ENCODE measurements around the gene SELENBP1.

Gene SELENBP1

GRCh38 chr1:151405187-151405951 lies 32.9 kb upstream of the SELENBP1 start:
- peaks cover 39 to 61% of the 10 kb centered on the region in 2 experiments for H3K36me3 ChIP-seq (ENCODE audit: control insufficient read depth in 1 of 2, insufficient read depth in 2 of 2, low read length in 2 of 2)
- H2AK5ac ChIP-seq (ENCODE audit: low read length), result no peak overlapping the region
- no peak overlapping the region for H3K14ac ChIP-seq (ENCODE audit: low read length)
- no peak for DNase-seq
- H3K4me2 ChIP-seq (ENCODE audit: low read length), result no peak overlapping the region
- no peaks in the 10 kb centered on the region for H3K9me3 ChIP-seq (ENCODE audit: insufficient read depth, low read depth, low read length)
- H3K4ac ChIP-seq (ENCODE audit: low read depth, low read length), result no peak overlapping the region
- no CpG with 5 or more reads among the region's 13 CpGs for WGBS (ENCODE audit: extremely low coverage, insufficient coverage, insufficient read length)
- H3K9ac ChIP-seq (ENCODE audit: low read length), result no peak overlapping the region
- no peak overlapping the region for H4K91ac ChIP-seq (ENCODE audit: low read depth, low read length)
- no peak overlapping the region for H4K12ac ChIP-seq (ENCODE audit: low read depth, low read length)
- H2AFZ ChIP-seq (ENCODE audit: insufficient read depth, low read length, poor library complexity), result no peak overlapping the region
- no peak overlapping the region for H3K27ac ChIP-seq (ENCODE audit: low read depth, low read length)
- no peak overlapping the region for H2BK120ac ChIP-seq (ENCODE audit: insufficient read depth, low read length, poor library complexity)
- no peaks in the 10 kb centered on the region for H3K27me3 ChIP-seq (ENCODE audit: insufficient read depth, low read length)
- H2BK12ac ChIP-seq (ENCODE audit: low read length), result no peak overlapping the region
- H3K4me1 ChIP-seq (ENCODE audit: control insufficient read depth in 1 of 2, insufficient read depth in 2 of 2, low read length in 2 of 2), result peaks cover 3 to 8% of the 10 kb centered on the region in 2 experiments
- H3K23ac ChIP-seq (ENCODE audit: low read length), result no peak overlapping the region
- no peaks in the 10 kb centered on the region for H3K79me2 ChIP-seq (ENCODE audit: control insufficient read depth, insufficient read depth, low read length, poor library complexity)
- no peak overlapping the region for H3K18ac ChIP-seq (ENCODE audit: low read length)
- H3K4me3 ChIP-seq (ENCODE audit: low read depth, low read length), result no peak overlapping the region
- H2BK5ac ChIP-seq (ENCODE audit: low read depth, low read length, poor library complexity), result no peak overlapping the region
- no peaks in the 10 kb centered on the region for H3K79me1 ChIP-seq (ENCODE audit: low read length)
- H4K8ac ChIP-seq (ENCODE audit: low read depth, low read length), result no peak overlapping the region

- peaks cover 34 to 56% of the 10 kb centered on the region in 2 experiments for H3K36me3 ChIP-seq (ENCODE audit: control insufficient read depth in 1 of 2, insufficient read depth in 2 of 2, low read length in 2 of 2)
- H2AFZ ChIP-seq (ENCODE audit: insufficient read depth, low read length, poor library complexity), result no peak overlapping the region
- H3K4me3 ChIP-seq (ENCODE audit: low read depth, low read length), result no peak overlapping the region
- H4K8ac ChIP-seq (ENCODE audit: low read depth, low read length), result no peak overlapping the region
- no peaks in the 10 kb centered on the region for H3K27me3 ChIP-seq (ENCODE audit: insufficient read depth, low read length)
- H3K4me2 ChIP-seq (ENCODE audit: low read length), result no peak overlapping the region
- no peak overlapping the region for H3K27ac ChIP-seq (ENCODE audit: low read depth, low read length)
- H2BK12ac ChIP-seq (ENCODE audit: low read length), result no peak overlapping the region
- WGBS (ENCODE audit: extremely low coverage, insufficient coverage, insufficient read length), result no CpG with 5 or more reads among the region's 3 CpGs
- no peak overlapping the region for H3K23ac ChIP-seq (ENCODE audit: low read length)
- H3K14ac ChIP-seq (ENCODE audit: low read length), result no peak overlapping the region
- H3K79me2 ChIP-seq (ENCODE audit: control insufficient read depth, insufficient read depth, low read length, poor library complexity), result peaks cover 7% of the 10 kb centered on the region
- H3K79me1 ChIP-seq (ENCODE audit: low read length), result peaks cover 7% of the 10 kb centered on the region
- no peak overlapping the region for H4K91ac ChIP-seq (ENCODE audit: low read depth, low read length)
- peaks cover 6 to 10% of the 10 kb centered on the region in 2 experiments for H3K4me1 ChIP-seq (ENCODE audit: control insufficient read depth in 1 of 2, insufficient read depth in 2 of 2, low read length in 2 of 2)
- H2AK5ac ChIP-seq (ENCODE audit: low read length), result no peak overlapping the region
- no peak overlapping the region for H2BK5ac ChIP-seq (ENCODE audit: low read depth, low read length, poor library complexity)
- no peaks in the 10 kb centered on the region for H3K9me3 ChIP-seq (ENCODE audit: insufficient read depth, low read depth, low read length)
- no peak overlapping the region for H4K12ac ChIP-seq (ENCODE audit: low read depth, low read length)
- no peak overlapping the region for H2BK120ac ChIP-seq (ENCODE audit: insufficient read depth, low read length, poor library complexity)
- no peak overlapping the region for H3K4ac ChIP-seq (ENCODE audit: low read depth, low read length)
- no peak overlapping the region for H3K18ac ChIP-seq (ENCODE audit: low read length)
- DNase-seq, result no peak
- H3K9ac ChIP-seq (ENCODE audit: low read length), result no peak overlapping the region
These were observed 31.1 kb upstream of the SELENBP1 start for GRCh38 chr1:151403612-151404011.

- Histone ChIP-seq H3K18ac (ENCODE audit: low read length) (no peak overlapping the region), H2AFZ (ENCODE audit: insufficient read depth, low read length, poor library complexity) (no peak overlapping the region), H3K9me3 (ENCODE audit: insufficient read depth, low read depth, low read length) (no peaks in the 10 kb centered on the region), H3K9ac (ENCODE audit: low read length) (no peak overlapping the region), H3K36me3 (ENCODE audit: control insufficient read depth in 1 of 2, insufficient read depth in 2 of 2, low read length in 2 of 2) (peaks cover 28 to 48% of the 10 kb centered on the region in 2 experiments), H3K23ac (ENCODE audit: low read length) (no peak overlapping the region), H3K4ac (ENCODE audit: low read depth, low read length) (no peak overlapping the region), H3K27me3 (ENCODE audit: insufficient read depth, low read length) (no peaks in the 10 kb centered on the region), H4K91ac (ENCODE audit: low read depth, low read length) (no peak overlapping the region), H2BK12ac (ENCODE audit: low read length) (no peak overlapping the region), H3K4me1 (ENCODE audit: control insufficient read depth in 1 of 2, insufficient read depth in 2 of 2, low read length in 2 of 2) (peaks cover 6 to 10% of the 10 kb centered on the region in 2 experiments), H3K4me3 (ENCODE audit: low read depth, low read length) (no peak overlapping the region), H3K79me2 (ENCODE audit: control insufficient read depth, insufficient read depth, low read length, poor library complexity) (peaks cover 7% of the 10 kb centered on the region), H3K14ac (ENCODE audit: low read length) (no peak overlapping the region), H2AK5ac (ENCODE audit: low read length) (no peak overlapping the region), H4K8ac (ENCODE audit: low read depth, low read length) (no peak overlapping the region), H4K12ac (ENCODE audit: low read depth, low read length) (no peak overlapping the region), H3K27ac (ENCODE audit: low read depth, low read length) (no peak overlapping the region), H2BK5ac (ENCODE audit: low read depth, low read length, poor library complexity) (no peak overlapping the region), H2BK120ac (ENCODE audit: insufficient read depth, low read length, poor library complexity) (no peak overlapping the region), H3K4me2 (ENCODE audit: low read length) (no peak overlapping the region), H3K79me1 (ENCODE audit: low read length) (peaks cover 7% of the 10 kb centered on the region)
- no peak for DNase-seq
- WGBS (ENCODE audit: extremely low coverage, insufficient coverage, insufficient read length), result no CpG with 5 or more reads among the region's 2 CpGs
These were observed 30.3 kb upstream of the SELENBP1 start for GRCh38 chr1:151402764-151403163.

GRCh38 chr1:151401860-151402259 lies 29.4 kb upstream of the SELENBP1 start:
- Histone ChIP-seq H3K4ac (ENCODE audit: low read depth, low read length) (no peak overlapping the region), H2AK5ac (ENCODE audit: low read length) (no peak overlapping the region), H3K9me3 (ENCODE audit: insufficient read depth, low read depth, low read length) (no peaks in the 10 kb centered on the region), H3K14ac (ENCODE audit: low read length) (no peak overlapping the region), H2BK120ac (ENCODE audit: insufficient read depth, low read length, poor library complexity) (no peak overlapping the region), H2AFZ (ENCODE audit: insufficient read depth, low read length, poor library complexity) (no peak overlapping the region), H3K27ac (ENCODE audit: low read depth, low read length) (no peak overlapping the region), H3K36me3 (ENCODE audit: control insufficient read depth in 1 of 2, insufficient read depth in 2 of 2, low read length in 2 of 2) (peaks cover 25 to 42% of the 10 kb centered on the region in 2 experiments), H2BK12ac (ENCODE audit: low read length) (no peak overlapping the region), H4K8ac (ENCODE audit: low read depth, low read length) (no peak overlapping the region), H4K12ac (ENCODE audit: low read depth, low read length) (no peak overlapping the region), H3K9ac (ENCODE audit: low read length) (peak overlapping the region; percentile 31), H3K4me1 (ENCODE audit: control insufficient read depth in 1 of 2, insufficient read depth in 2 of 2, low read length in 2 of 2) (peaks cover 6 to 10% of the 10 kb centered on the region in 2 experiments), H3K79me2 (ENCODE audit: control insufficient read depth, insufficient read depth, low read length, poor library complexity) (peaks cover 7% of the 10 kb centered on the region), H3K23ac (ENCODE audit: low read length) (no peak overlapping the region), H4K91ac (ENCODE audit: low read depth, low read length) (no peak overlapping the region), H2BK5ac (ENCODE audit: low read depth, low read length, poor library complexity) (no peak overlapping the region), H3K27me3 (ENCODE audit: insufficient read depth, low read length) (no peaks in the 10 kb centered on the region), H3K4me2 (ENCODE audit: low read length) (no peak overlapping the region), H3K18ac (ENCODE audit: low read length) (no peak overlapping the region), H3K79me1 (ENCODE audit: low read length) (peaks cover 7% of the 10 kb centered on the region), H3K4me3 (ENCODE audit: low read depth, low read length) (no peak overlapping the region)
- no peak for DNase-seq
- WGBS (ENCODE audit: extremely low coverage, insufficient coverage, insufficient read length), result no CpG with 5 or more reads among the region's 2 CpGs
